ENCODE data around the gene EXOG.
A peak's percentile ranks its signal among the peaks of the same experiment; 100 is the strongest.

DNA sequence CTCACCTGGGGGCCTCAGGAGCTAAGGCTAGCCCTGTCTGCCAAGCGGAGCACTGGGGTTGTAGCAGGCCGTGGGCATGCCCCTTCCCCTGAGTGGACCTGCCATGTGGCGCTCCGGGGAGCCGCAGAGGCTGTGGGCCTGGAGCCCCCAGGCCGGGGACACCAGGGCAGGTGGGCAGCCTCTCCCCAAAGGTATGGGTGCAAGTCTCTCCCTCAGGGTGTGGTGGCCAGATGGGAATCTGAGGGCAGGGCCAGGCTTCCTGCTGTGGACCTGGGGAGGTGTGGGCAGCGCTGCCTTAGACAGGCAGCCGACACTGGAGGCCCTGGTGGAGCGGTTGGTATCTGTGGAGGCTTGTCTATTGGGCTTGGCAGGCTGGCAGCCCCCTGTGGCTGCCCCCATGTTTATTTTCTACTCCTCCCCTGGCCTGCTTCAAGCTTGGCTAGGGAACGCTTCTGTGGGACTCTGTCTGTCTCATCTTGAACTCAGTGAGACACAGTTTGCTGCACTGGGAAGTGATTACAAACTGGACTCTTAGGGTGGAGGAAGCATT, 36.6 kb upstream of the EXOG start:
- TF ChIP-seq CTCF (IDR thresholded peaks at IDR 0.05) (no peak), POLR2A (IDR thresholded peaks at IDR 0.05) (peak in 1 of 2 donors; percentile 10)

Measured in uterus (tissue), 2 donors.